Esophagus squamous epithelium (tissue), 5 donors: ENCODE data around the gene RIMBP2. TPM values are rescaled to one million over a fixed set of nuclear protein-coding genes. Genes with fewer than 3 reads are reported as not detected.

Experiments used
- DNase-seq: peaks from one replicate; lab custom pipeline; 2025; lab: John Stamatoyannopoulos, UW
- H3K27ac ChIP-seq, 4 donors: fragments of 200-600 bp; sonication (generic); one replicate each; pipeline ENCODE4 v1.5.1; 2016 to 2019; ENCODE audit warnings: mild to moderate bottlenecking in 1 of 4
- H3K27me3 ChIP-seq, 4 donors: fragments of 200-600 bp; sonication (generic); 1 replicate in 3 of 4; 2 replicates in 1 of 4; pipeline versions ENCODE4 v1.5.1 to v1.6.0; 2017 to 2021; ENCODE audit warnings: antibody characterized with exemption in 1 of 4
- H3K36me3 ChIP-seq, 3 donors: fragments of 200-600 bp; sonication (generic); one replicate each; pipeline ENCODE4 v1.5.1; 2016 to 2019
- H3K4me1 ChIP-seq, 3 donors: fragments of 200-600 bp; sonication (generic); one replicate each; pipeline ENCODE4 v1.5.1; 2017 to 2019
- H3K4me3 ChIP-seq, 4 donors: fragments of 200-600 bp; sonication (generic); 1 replicate in 3 of 4; 2 replicates in 1 of 4; pipeline ENCODE4 v1.5.1; 2016 to 2019; ENCODE audit warnings: mild to moderate bottlenecking in 2 of 4, moderate library complexity in 1 of 4
- H3K9me3 ChIP-seq, 3 donors: fragments of 200-600 bp; sonication (generic); one replicate each; pipeline ENCODE4 v1.5.1; 2016 to 2019
- POLR2A ChIP-seq, 4 donors: fragments of 450-650 bp; IDR thresholded peaks; one replicate each; pipeline ENCODE4 v1.6.1; 2017; ENCODE audit warnings: antibody characterized with exemption in 4 of 4, mild to moderate bottlenecking in 4 of 4, moderate library complexity in 3 of 4
- WGBS, 2 donors: methylation state at CpG; one replicate each; pipeline ENCODE4 v1.1.5; 2018; 5-methylcytosine and 5-hydroxymethylcytosine counted together
- intact Hi-C: fragments of 100-400 bp; cut with DNase I; formaldehyde crosslinking; loops from one replicate; pipeline ENCODE4 v1.15.0; 2022
- total RNA-seq, 4 donors: library from RNA; depleted of rRNA; stranded (reverse); fragments of >200 nt; gene quantifications; one replicate each; pipeline ENCODE4 v1.1.0, GENCODE V29; 2016
- TF ChIP-seq, protein P1 (sequence below), 6 experiments: fragments of 450-650 bp in 4 of 6; fragments of 200-600 bp in 2 of 6; sonication (generic) in 2 of 6; IDR thresholded peaks; one replicate each; pipeline ENCODE4 v1.5.1; 2016 to 2019; ENCODE audit warnings: antibody characterized with exemption in 6 of 6, mild to moderate bottlenecking in 4 of 6, moderate library complexity in 4 of 6
- donor health status: DM: yes; HTN: yes; CAD: no.

The RIMBP2 gene
- total RNA-seq, 4 donors from 2014 or later: 0.08 to 0.76 (median 0.46) TPM

GRCh38 chr12:130572553-130572952 is 143.5 kb downstream of the RIMBP2 start:
- intact Hi-C loops: no loop called here
- WGBS, 2 donors: 63 to 72% methylated on average over 6 to 10 of the region's 11 CpGs
- H3K27ac ChIP-seq: no peak overlapping the region

DNA sequence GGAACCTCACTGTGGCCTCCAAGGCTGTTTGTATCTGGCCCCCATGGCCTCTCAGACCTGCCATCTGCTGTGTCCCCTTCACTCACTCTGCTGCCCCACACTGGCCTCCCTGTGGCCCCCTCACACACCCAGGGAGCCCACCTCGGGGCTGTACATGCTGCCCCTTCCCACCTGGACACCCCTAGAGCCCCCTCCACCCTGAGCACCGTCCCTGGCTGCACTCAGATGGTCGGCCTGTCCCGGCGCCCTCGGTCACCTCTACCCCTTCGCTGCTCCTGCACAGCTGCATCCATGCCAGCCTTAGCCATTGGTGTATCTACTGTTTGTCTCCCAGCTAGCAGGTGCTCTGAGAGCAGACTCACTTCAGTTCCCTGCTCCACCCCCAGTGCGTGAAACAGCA is 144.4 kb downstream of the RIMBP2 start:
- intact Hi-C loops: no loop called here
- no peak overlapping the region for H3K27ac ChIP-seq
- H3K4me1 ChIP-seq: no peaks in the 10 kb centered on the region
- no peaks in the 10 kb centered on the region for H3K36me3 ChIP-seq
- no peak for DNase-seq
- no peaks in the 10 kb centered on the region for H3K27me3 ChIP-seq
- H3K4me3 ChIP-seq: no peak overlapping the region
- WGBS, 2 donors: 70 to 72% methylated on average over 2 to 7 of the region's 8 CpGs
- peaks cover 0 to under 1% (median 0%) of the 10 kb centered on the region in 3 donors for H3K9me3 ChIP-seq
- TF ChIP-seq POLR2A (IDR thresholded peaks at IDR 0.05): no peak
- TF ChIP-seq, protein P1, sequence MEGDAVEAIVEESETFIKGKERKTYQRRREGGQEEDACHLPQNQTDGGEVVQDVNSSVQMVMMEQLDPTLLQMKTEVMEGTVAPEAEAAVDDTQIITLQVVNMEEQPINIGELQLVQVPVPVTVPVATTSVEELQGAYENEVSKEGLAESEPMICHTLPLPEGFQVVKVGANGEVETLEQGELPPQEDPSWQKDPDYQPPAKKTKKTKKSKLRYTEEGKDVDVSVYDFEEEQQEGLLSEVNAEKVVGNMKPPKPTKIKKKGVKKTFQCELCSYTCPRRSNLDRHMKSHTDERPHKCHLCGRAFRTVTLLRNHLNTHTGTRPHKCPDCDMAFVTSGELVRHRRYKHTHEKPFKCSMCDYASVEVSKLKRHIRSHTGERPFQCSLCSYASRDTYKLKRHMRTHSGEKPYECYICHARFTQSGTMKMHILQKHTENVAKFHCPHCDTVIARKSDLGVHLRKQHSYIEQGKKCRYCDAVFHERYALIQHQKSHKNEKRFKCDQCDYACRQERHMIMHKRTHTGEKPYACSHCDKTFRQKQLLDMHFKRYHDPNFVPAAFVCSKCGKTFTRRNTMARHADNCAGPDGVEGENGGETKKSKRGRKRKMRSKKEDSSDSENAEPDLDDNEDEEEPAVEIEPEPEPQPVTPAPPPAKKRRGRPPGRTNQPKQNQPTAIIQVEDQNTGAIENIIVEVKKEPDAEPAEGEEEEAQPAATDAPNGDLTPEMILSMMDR (IDR thresholded peaks at IDR 0.05): no peak

More at GRCh38 chr12:130572553-130572952, 143.5 kb downstream of the RIMBP2 start:
- Histone ChIP-seq H3K4me3 (no peak overlapping the region), H3K4me1 (no peaks in the 10 kb centered on the region), H3K9me3 (no peaks in the 10 kb centered on the region), H3K36me3 (no peaks in the 10 kb centered on the region), H3K27me3 (no peaks in the 10 kb centered on the region)
- TF ChIP-seq POLR2A (IDR thresholded peaks at IDR 0.05): no peak
- TF ChIP-seq, protein P1 (IDR thresholded peaks at IDR 0.05): no peak
- no peak for DNase-seq

DNA sequence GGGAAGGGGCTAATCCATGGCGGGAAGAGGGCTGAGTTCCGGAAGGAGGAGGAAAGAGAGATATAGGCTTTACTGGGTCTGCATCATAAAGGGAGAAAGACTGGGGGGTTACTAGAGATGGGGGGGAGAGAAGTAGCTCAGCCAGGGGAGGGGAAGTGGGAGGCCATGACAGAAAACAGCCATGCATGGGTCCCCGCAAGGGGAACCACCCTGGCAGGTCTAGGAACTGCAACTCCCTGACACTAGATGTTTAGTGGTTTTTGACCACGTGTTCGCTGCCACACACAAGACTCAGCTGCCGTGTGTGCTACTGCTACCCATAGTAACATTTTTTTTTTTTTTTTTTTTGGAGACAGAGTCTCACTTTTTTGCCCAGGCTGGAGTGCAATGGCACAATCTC is 145.0 kb downstream of the RIMBP2 start:
- WGBS, 2 donors: 68 to 71% methylated on average over 6 of the region's 6 CpGs
- Histone ChIP-seq H3K27me3 (no peaks in the 10 kb centered on the region), H3K27ac (no peak overlapping the region), H3K36me3 (no peaks in the 10 kb centered on the region), H3K4me1 (no peaks in the 10 kb centered on the region), H3K9me3 (peaks cover 0 to 7% (median 0%) of the 10 kb centered on the region in 3 donors), H3K4me3 (no peak overlapping the region)
- no peak for DNase-seq
- TF ChIP-seq, protein P1 (IDR thresholded peaks at IDR 0.05): no peak
- no peak for TF ChIP-seq POLR2A (IDR thresholded peaks at IDR 0.05)
- intact Hi-C loops: no loop called here

- no peak for DNase-seq
- H3K27ac ChIP-seq: no peak overlapping the region
- H3K27me3 ChIP-seq: no peaks in the 10 kb centered on the region
- TF ChIP-seq, protein P1 (IDR thresholded peaks at IDR 0.05): no peak
- TF ChIP-seq POLR2A (IDR thresholded peaks at IDR 0.05): no peak
- 66 to 76% methylated on average over 8 to 9 of the region's 9 CpGs for WGBS, 2 donors
- H3K4me3 ChIP-seq: no peak overlapping the region
- intact Hi-C loops: no loop called here
- no peaks in the 10 kb centered on the region for H3K4me1 ChIP-seq
- no peaks in the 10 kb centered on the region for H3K36me3 ChIP-seq
- H3K9me3 ChIP-seq: peaks cover 0 to 22% (median 0%) of the 10 kb centered on the region in 3 donors
Observed at GRCh38 chr12:130569521-130569920, 146.6 kb downstream of the RIMBP2 start.

DNA sequence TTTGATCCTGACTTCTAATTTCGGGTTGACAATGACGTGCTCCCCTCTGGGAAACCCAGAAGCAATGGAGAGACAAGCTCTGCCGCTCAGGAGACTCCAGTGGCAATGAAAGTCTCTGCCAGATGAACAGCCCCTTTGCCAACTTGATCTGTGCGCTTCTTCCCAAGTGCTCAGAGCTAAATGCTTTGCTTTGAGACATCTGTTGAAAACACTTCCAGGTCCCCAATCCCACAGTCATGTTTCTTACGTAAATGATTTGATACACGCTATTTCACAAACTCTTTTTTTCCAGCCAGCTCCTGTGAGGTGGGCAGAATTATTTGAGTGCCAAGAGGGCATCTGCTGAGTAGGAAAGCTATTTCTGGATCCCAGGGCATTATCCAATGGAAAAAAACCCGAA is 147.6 kb downstream of the RIMBP2 start:
- peaks cover 0 to 23% (median 0%) of the 10 kb centered on the region in 3 donors for H3K9me3 ChIP-seq
- H3K36me3 ChIP-seq: no peaks in the 10 kb centered on the region
- no peak overlapping the region for H3K4me3 ChIP-seq
- H3K27me3 ChIP-seq: no peaks in the 10 kb centered on the region
- H3K4me1 ChIP-seq: no peaks in the 10 kb centered on the region
- intact Hi-C loops: no loop called here
- WGBS, 2 donors: 67 to 69% methylated on average over 4 to 6 of the region's 7 CpGs
- H3K27ac ChIP-seq: no peak overlapping the region
- no peak for DNase-seq
- TF ChIP-seq, protein P1 (IDR thresholded peaks at IDR 0.05): no peak
- TF ChIP-seq POLR2A (IDR thresholded peaks at IDR 0.05): no peak
